GM23338 (cell line): ENCODE data around the gene BCCIP. TPM values are rescaled to one million over a fixed set of nuclear protein-coding genes. Genes with fewer than 3 reads are reported as not detected.

Experiments
- ATAC-seq: fragments of 200-7000 bp; cut with Tn5 transposase; 3 replicates; pipeline ENCODE4 v1.9.1; 2020
- DNase-seq: peaks from one replicate; pipeline ENCODE4 v3.0.0-alpha.2; 2015; ENCODE audit warnings: low spot score
- H2AFZ ChIP-seq: fragments of 200-600 bp; sonication (generic); 2 replicates; pipeline ENCODE4 v1.8.0; 2016; ENCODE audit warnings: antibody characterized with exemption, mild to moderate bottlenecking, moderate library complexity
- H3F3A ChIP-seq: fragments of 200-600 bp; sonication (generic); replicated peaks from 2 replicates; pipeline ENCODE4 v1.8.0; 2017; ENCODE audit warnings: antibody characterized with exemption, mixed run types, low read depth
- H3K27ac ChIP-seq: fragments of 200-600 bp; sonication (generic); 2 replicates; pipeline ENCODE4 v1.6.1; 2016; ENCODE audit warnings: low read depth
- H3K27me3 ChIP-seq: fragments of 200-600 bp; sonication (generic); 2 replicates; pipeline ENCODE4 v1.8.0; 2016; ENCODE audit warnings: mild to moderate bottlenecking, mixed run types, moderate library complexity; ENCODE audit not compliant: insufficient read depth
- H3K36me3 ChIP-seq: fragments of 200-600 bp; sonication (generic); 2 replicates; pipeline ENCODE4 v1.8.0; 2016; ENCODE audit warnings: mild to moderate bottlenecking; ENCODE audit not compliant: insufficient read depth
- H3K4me1 ChIP-seq: fragments of 200-600 bp; sonication (generic); 2 replicates; pipeline ENCODE4 v1.8.0; 2016; ENCODE audit warnings: mild to moderate bottlenecking, moderate library complexity; ENCODE audit not compliant: insufficient read depth
- H3K4me2 ChIP-seq: fragments of 200-600 bp; sonication (generic); 2 replicates; pipeline ENCODE4 v1.7.1; 2017; ENCODE audit warnings: mixed run types
- H3K4me3 ChIP-seq: fragments of 200-600 bp; sonication (generic); 2 replicates; pipeline ENCODE4 v1.6.1; 2016; ENCODE audit warnings: mixed run types
- H3K79me2 ChIP-seq: fragments of 200-600 bp; sonication (generic); replicated peaks from 2 replicates; pipeline ENCODE4 v1.8.0; 2017; ENCODE audit warnings: mild to moderate bottlenecking; ENCODE audit not compliant: insufficient read depth
- H3K9me2 ChIP-seq: fragments of 200-600 bp; sonication (generic); 2 replicates; pipeline ENCODE4 v1.8.0; 2017; ENCODE audit not compliant: insufficient read depth
- H4K20me1 ChIP-seq: fragments of 200-600 bp; sonication (generic); replicated peaks from 2 replicates; pipeline ENCODE4 v1.8.0; 2017; ENCODE audit warnings: mild to moderate bottlenecking; ENCODE audit not compliant: insufficient read depth
- H3K27ac Mint-ChIP-seq: 2 replicates; pipeline ENCODE4 v1.8.0; 2020; ENCODE audit warnings: inconsistent platforms, mild to moderate bottlenecking, moderate library complexity, mixed read lengths
- H3K27me3 Mint-ChIP-seq: 3 replicates; pipeline ENCODE4 v1.8.0; 2022; ENCODE audit warnings: low read depth, mild to moderate bottlenecking, moderate library complexity, mixed read lengths, inconsistent platforms; ENCODE audit not compliant: insufficient read depth, poor library complexity
- H3K36me3 Mint-ChIP-seq: 3 replicates; pipeline ENCODE4 v1.8.0; 2021; ENCODE audit warnings: low read depth, mild to moderate bottlenecking, inconsistent platforms, moderate library complexity, mixed read lengths
- H3K4me1 Mint-ChIP-seq: 3 replicates; pipeline ENCODE4 v1.8.0; 2020; ENCODE audit warnings: mild to moderate bottlenecking, inconsistent platforms, mixed read lengths
- H3K4me3 Mint-ChIP-seq: 3 replicates; pipeline ENCODE4 v1.8.0; 2021; ENCODE audit warnings: moderate library complexity, mild to moderate bottlenecking, inconsistent platforms, mixed read lengths
- H3K9me3 Mint-ChIP-seq: 3 replicates; pipeline ENCODE4 v1.8.0; 2020; ENCODE audit warnings: moderate library complexity, mild to moderate bottlenecking, inconsistent platforms, mixed read lengths
- CREB1 ChIP-seq: fragments of 250-450 bp; sonication (Bioruptor Pico); IDR thresholded peaks from 2 replicates; pipeline ENCODE4 v1.5.0; 2020; ENCODE audit warnings: low read depth, mild to moderate bottlenecking, moderate library complexity
- EZH2 ChIP-seq: fragments of 200-600 bp; sonication (generic); IDR thresholded peaks from one replicate; pipeline ENCODE4 v1.8.0; 2017; ENCODE audit warnings: antibody characterized with exemption, mild to moderate bottlenecking, low read depth; ENCODE audit not compliant: unreplicated experiment
- JUNB ChIP-seq: IDR thresholded peaks from one replicate; pipeline ENCODE4 v1.6.1; 2016; ENCODE audit warnings: antibody characterized with exemption; ENCODE audit not compliant: unreplicated experiment
- POLR2AphosphoS5 ChIP-seq: IDR thresholded peaks from 2 replicates; pipeline ENCODE4 v1.6.1; 2016; ENCODE audit warnings: antibody characterized with exemption, low read depth
- ZNF114 ChIP-seq: fragments of 250-450 bp; sonication (Bioruptor Pico); IDR thresholded peaks from 2 replicates; pipeline ENCODE4 v1.5.0; 2020; ENCODE audit warnings: mild to moderate bottlenecking, moderate library complexity
- long read RNA-seq: library from polyadenylated mRNA; unstranded; transcript quantifications from one replicate; pipeline ENCODE4 v2.0.0, GENCODE V29; 2020; ENCODE audit not compliant: unreplicated experiment
- polyA plus RNA-seq: library from polyadenylated mRNA; unstranded; fragments of >200 nt; fragmentation: Nextera tagmentation; extraction: Ambion mirVana; gene quantifications from 2 replicates; pipeline ENCODE4 v1.2.1, GENCODE V29; 2016
- total RNA-seq: library from RNA; depleted of rRNA; stranded (reverse); fragments of >200 nt; shearing (Covaris generic); gene quantifications from 2 replicates; pipeline ENCODE4 v1.2.3, GENCODE V29; 2014; rRNA removed
- TF ChIP-seq, protein P1 (sequence below): IDR thresholded peaks from 2 replicates; pipeline ENCODE4 v1.6.1; 2016; ENCODE audit warnings: antibody characterized with exemption
- TF ChIP-seq, protein P2 (sequence below), 2 experiments: fragments of 200-600 bp in 1 of 2; sonication (generic) in 1 of 2; conservative IDR thresholded peaks; 2 replicates each; pipeline versions ENCODE4 v1.5.1 to v1.6.1; 2016 to 2017; ENCODE audit warnings: antibody characterized with exemption in 2 of 2, low read depth in 2 of 2, mild to moderate bottlenecking in 2 of 2, moderate library complexity in 1 of 2
- TF ChIP-seq, protein P3 (sequence below): IDR thresholded peaks from one replicate; pipeline ENCODE4 v1.6.1; 2018; ENCODE audit warnings: antibody characterized with exemption; ENCODE audit not compliant: unreplicated experiment

Gene BCCIP
- total RNA-seq (91.1 and 98.6 TPM in 2 replicates), polyA plus RNA-seq (189 and 214 TPM in 2 replicates)
- long read RNA-seq, transcript BCCIP-202 (7 exons, 2,337 nt): minor isoform, 5 of 77 reads
- long read RNA-seq, transcript BCCIP-201 (7 exons, 1,236 nt): minor isoform, 29 of 77 reads
- long read RNA-seq, transcript BCCIP-203 (8 exons, 1,433 nt): major isoform, 31 of 77 reads
- long read RNA-seq, partial matches to known transcripts: 9 of 77 reads
- long read RNA-seq, other reads (novel, unspliced or antisense): 3 of 77 reads

DNA sequence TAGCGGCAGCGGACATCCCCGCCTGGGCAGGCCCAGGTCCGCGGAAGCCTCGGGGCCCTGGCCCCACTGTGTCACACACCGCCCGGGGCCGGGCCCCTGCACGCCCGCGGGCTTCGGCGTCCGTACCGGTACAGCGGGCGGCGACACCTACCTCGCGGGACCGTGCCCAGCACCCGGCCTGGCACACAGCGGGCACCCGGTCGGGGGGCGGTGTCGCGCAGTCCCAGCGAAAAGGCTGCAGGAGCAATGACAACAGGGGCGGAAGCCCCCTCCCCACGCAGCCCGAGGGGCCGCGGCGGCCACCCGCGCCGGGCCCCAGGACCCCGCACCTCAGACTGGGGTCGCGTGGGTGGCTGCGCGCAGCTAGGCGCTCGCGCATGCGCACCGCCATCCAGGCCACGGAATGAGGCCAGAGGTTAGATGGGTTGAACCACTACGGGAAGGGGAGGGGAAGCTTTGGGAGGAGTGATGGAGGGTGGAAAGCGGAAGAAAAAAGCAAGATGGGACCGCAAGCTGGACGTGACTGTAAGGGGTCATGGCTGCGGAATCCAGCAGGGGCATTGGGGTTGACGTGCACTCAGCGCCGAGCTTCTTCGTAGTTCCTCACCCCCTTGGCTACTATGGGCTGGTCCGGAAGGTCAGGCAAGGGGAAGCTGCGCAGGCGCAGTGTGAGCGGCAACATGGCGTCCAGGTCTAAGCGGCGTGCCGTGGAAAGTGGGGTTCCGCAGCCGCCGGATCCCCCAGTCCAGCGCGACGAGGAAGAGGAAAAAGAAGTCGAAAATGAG, at the start of gene BCCIP, which contains the start of gene UROS:
Gene BCCIP, plus strand, starts transcription at position 669 of the 785 bp plus-strand sequence. Its CDS starts 12 bp downstream, at position 681.
Gene UROS, minus strand, starts transcription at position 381 of the 785 bp plus-strand sequence. CDS start 6,759 bp downstream, outside the sequence.
- ATAC-seq: peak; percentile 86
- peaks cover 23% of the 10 kb centered on the region for H3K36me3 Mint-ChIP-seq
- peaks cover 5% of the 10 kb centered on the region; the same call in 2 of the 3 replicates for H3K4me1 Mint-ChIP-seq
- Histone ChIP-seq H3K27me3 (no peaks in the 10 kb centered on the region), H3K9me2 (no peaks in the 10 kb centered on the region), H3K4me3 (peak within 1 kb of the TSS; percentile 98), H3K36me3 (peaks cover 13% of the 10 kb centered on the region), H3K4me2 (peak within 1 kb of the TSS; percentile 99), H3K4me1 (peaks cover 10% of the 10 kb centered on the region), H3K79me2 (peaks cover 52% of the 10 kb centered on the region), H3F3A (no peaks in the 10 kb centered on the region), H2AFZ (peak within 1 kb of the TSS; percentile 97), H3K27ac (peak within 1 kb of the TSS; percentile 97), H4K20me1 (peaks cover 35% of the 10 kb centered on the region)
- no peaks in the 10 kb centered on the region for H3K27me3 Mint-ChIP-seq
- 0 out of 2 replicates have a peak within 1 kb of the TSS, but pooled peaks have one; percentile 60 for H3K27ac Mint-ChIP-seq
- DNase-seq: peak; percentile 93
- H3K4me3 Mint-ChIP-seq: peak within 1 kb of the TSS; percentile 73
- TF ChIP-seq, protein P1, sequence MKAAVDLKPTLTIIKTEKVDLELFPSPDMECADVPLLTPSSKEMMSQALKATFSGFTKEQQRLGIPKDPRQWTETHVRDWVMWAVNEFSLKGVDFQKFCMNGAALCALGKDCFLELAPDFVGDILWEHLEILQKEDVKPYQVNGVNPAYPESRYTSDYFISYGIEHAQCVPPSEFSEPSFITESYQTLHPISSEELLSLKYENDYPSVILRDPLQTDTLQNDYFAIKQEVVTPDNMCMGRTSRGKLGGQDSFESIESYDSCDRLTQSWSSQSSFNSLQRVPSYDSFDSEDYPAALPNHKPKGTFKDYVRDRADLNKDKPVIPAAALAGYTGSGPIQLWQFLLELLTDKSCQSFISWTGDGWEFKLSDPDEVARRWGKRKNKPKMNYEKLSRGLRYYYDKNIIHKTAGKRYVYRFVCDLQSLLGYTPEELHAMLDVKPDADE: 0 out of 2 replicates have a peak, but pooled peaks have one; percentile 44
- TF ChIP-seq CREB1 (CRISPR knock-in tag) (peak; percentile 47; the same call in 1 of the 2 replicates), ZNF114 (no peak), POLR2AphosphoS5 (peak; percentile 84)
- TF ChIP-seq, protein P2, sequence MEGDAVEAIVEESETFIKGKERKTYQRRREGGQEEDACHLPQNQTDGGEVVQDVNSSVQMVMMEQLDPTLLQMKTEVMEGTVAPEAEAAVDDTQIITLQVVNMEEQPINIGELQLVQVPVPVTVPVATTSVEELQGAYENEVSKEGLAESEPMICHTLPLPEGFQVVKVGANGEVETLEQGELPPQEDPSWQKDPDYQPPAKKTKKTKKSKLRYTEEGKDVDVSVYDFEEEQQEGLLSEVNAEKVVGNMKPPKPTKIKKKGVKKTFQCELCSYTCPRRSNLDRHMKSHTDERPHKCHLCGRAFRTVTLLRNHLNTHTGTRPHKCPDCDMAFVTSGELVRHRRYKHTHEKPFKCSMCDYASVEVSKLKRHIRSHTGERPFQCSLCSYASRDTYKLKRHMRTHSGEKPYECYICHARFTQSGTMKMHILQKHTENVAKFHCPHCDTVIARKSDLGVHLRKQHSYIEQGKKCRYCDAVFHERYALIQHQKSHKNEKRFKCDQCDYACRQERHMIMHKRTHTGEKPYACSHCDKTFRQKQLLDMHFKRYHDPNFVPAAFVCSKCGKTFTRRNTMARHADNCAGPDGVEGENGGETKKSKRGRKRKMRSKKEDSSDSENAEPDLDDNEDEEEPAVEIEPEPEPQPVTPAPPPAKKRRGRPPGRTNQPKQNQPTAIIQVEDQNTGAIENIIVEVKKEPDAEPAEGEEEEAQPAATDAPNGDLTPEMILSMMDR (conservative IDR thresholded peaks at IDR 0.05; ENCODE audit: low read depth in 2 of 2): no peak
- no peaks in the 10 kb centered on the region for H3K9me3 Mint-ChIP-seq

DNA sequence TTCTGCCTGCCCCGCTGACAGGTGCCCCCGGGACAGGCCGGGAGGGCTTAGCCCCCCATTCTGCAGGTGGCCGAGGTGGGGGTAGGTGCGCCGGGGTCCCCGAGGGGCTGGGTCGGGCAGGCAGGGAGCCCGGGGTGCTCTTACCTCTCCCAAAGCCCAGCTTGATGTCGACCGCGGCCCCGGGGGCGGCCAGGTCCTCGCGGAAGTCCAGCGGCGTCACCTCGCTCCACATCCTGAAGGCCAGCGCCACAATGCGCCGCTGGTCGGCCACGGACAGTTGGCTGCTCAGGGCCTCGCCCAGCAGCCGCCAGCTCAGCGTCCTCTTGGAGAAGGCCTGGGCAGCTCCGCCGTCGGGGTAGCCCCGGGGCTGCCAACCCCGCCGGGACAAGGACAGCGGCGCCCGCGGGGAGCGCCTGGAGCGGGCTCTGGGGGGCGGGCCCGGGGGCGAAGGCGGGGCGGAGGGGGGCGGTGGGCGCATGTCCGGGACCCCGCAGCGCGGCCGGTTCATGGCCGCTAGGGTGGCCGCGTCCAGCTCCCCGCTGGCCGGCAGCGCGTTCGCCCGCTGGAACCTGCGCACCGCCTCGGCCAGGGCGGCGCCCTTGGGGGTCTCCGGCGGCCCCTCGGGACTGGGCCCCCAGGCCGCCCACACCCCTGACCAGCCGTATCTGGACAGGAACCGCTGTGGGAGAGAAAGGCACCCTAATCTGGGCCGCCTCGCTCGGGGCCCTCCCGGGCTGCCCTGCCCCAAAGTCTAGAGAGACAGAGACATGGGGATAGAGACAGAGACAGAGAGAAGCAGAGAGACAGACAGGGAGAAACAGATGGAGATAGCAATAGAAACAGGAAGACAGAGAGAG, 49.4 kb upstream of the BCCIP start:
- peaks cover under 1% of the 10 kb centered on the region; the same call in 2 of the 3 replicates for H3K9me3 Mint-ChIP-seq
- H3K27me3 ChIP-seq: no peaks in the 10 kb centered on the region
- no peak overlapping the region for H3K27ac ChIP-seq
- no peak overlapping the region for H3K4me3 ChIP-seq
- H4K20me1 ChIP-seq: no peaks in the 10 kb centered on the region
- H3K9me2 ChIP-seq: no peaks in the 10 kb centered on the region
- no peak overlapping the region for H3K4me2 ChIP-seq
- H3K79me2 ChIP-seq: no peaks in the 10 kb centered on the region
- H3K27me3 Mint-ChIP-seq: peaks cover 1% of the 10 kb centered on the region
- no peaks in the 10 kb centered on the region for H3K36me3 ChIP-seq
- H3F3A ChIP-seq: no peaks in the 10 kb centered on the region
- no peaks in the 10 kb centered on the region for H3K4me1 ChIP-seq
- H3K27ac Mint-ChIP-seq: no peak overlapping the region
- ATAC-seq (no peak), DNase-seq (no peak)
- peak overlapping the region; percentile 76 for H2AFZ ChIP-seq
- H3K4me3 Mint-ChIP-seq: no peak overlapping the region; the same call in 2 of the 3 replicates
- H3K36me3 Mint-ChIP-seq: no peaks in the 10 kb centered on the region; the same call in 2 of the 3 replicates
- no peaks in the 10 kb centered on the region for H3K4me1 Mint-ChIP-seq
- TF ChIP-seq JUNB: no peak
- no peak for TF ChIP-seq EZH2
- TF ChIP-seq, protein P2 (conservative IDR thresholded peaks at IDR 0.05; ENCODE audit: low read depth in 2 of 2): no peak
- no peak for TF ChIP-seq ZNF114
- TF ChIP-seq, protein P3, sequence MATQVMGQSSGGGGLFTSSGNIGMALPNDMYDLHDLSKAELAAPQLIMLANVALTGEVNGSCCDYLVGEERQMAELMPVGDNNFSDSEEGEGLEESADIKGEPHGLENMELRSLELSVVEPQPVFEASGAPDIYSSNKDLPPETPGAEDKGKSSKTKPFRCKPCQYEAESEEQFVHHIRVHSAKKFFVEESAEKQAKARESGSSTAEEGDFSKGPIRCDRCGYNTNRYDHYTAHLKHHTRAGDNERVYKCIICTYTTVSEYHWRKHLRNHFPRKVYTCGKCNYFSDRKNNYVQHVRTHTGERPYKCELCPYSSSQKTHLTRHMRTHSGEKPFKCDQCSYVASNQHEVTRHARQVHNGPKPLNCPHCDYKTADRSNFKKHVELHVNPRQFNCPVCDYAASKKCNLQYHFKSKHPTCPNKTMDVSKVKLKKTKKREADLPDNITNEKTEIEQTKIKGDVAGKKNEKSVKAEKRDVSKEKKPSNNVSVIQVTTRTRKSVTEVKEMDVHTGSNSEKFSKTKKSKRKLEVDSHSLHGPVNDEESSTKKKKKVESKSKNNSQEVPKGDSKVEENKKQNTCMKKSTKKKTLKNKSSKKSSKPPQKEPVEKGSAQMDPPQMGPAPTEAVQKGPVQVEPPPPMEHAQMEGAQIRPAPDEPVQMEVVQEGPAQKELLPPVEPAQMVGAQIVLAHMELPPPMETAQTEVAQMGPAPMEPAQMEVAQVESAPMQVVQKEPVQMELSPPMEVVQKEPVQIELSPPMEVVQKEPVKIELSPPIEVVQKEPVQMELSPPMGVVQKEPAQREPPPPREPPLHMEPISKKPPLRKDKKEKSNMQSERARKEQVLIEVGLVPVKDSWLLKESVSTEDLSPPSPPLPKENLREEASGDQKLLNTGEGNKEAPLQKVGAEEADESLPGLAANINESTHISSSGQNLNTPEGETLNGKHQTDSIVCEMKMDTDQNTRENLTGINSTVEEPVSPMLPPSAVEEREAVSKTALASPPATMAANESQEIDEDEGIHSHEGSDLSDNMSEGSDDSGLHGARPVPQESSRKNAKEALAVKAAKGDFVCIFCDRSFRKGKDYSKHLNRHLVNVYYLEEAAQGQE: no peak
- TF ChIP-seq, protein P1: no peak
